ENCODE measurements around the gene ASPHD2.

ASPHD2 gene

GRCh38 chr22:26428515-26429457 is at the start of gene ASPHD2:
Gene ASPHD2 (plus strand): TSS chr22:26429260. CDS start chr22:26433616, 4,356 bp downstream.
- no peak for DNase-seq (ENCODE audit: extremely low read depth, low read depth)
- TF ChIP-seq CTCF (IDR thresholded peaks at IDR 0.05; ENCODE audit: low read depth, low read length): no peak

GRCh38 chr22:26380072-26380830 is 48.8 kb upstream of the ASPHD2 start:
- TF ChIP-seq CTCF (IDR thresholded peaks at IDR 0.05; ENCODE audit: low read depth, low read length): no peak
- DNase-seq (ENCODE audit: extremely low read depth, low read depth): no peak

- TF ChIP-seq CTCF (IDR thresholded peaks at IDR 0.05; ENCODE audit: low read depth, low read length): no peak
Observed at GRCh38 chr22:26382782-26383181, 46.3 kb upstream of the ASPHD2 start.

GRCh38 chr22:26383968-26384556 is 45.0 kb upstream of the ASPHD2 start:
- no peak for TF ChIP-seq CTCF (IDR thresholded peaks at IDR 0.05; ENCODE audit: low read depth, low read length)
- no peak for DNase-seq (ENCODE audit: extremely low read depth, low read depth)

More at GRCh38 chr22:26382782-26383181, 46.3 kb upstream of the ASPHD2 start:
- DNase-seq (ENCODE audit: extremely low read depth, low read depth): no peak

GRCh38 chr22:26385164-26385563 is 43.9 kb upstream of the ASPHD2 start:
- no peak for DNase-seq (ENCODE audit: extremely low read depth, low read depth)
- no peak for TF ChIP-seq CTCF (IDR thresholded peaks at IDR 0.05; ENCODE audit: low read depth, low read length)

- TF ChIP-seq CTCF (IDR thresholded peaks at IDR 0.05; ENCODE audit: low read depth, low read length): no peak
- DNase-seq (ENCODE audit: extremely low read depth, low read depth): no peak
Observed at GRCh38 chr22:26389125-26389524, 39.9 kb upstream of the ASPHD2 start.
